Gastrocnemius medialis (tissue), 4 donors: ENCODE data around the gene TET2. TPM values are rescaled to one million over a fixed set of nuclear protein-coding genes. Genes with fewer than 3 reads are reported as not detected.
A peak's percentile ranks its signal among the peaks of the same experiment; 100 is the strongest.
"Not testable (repeated sequence)": the region's sequence is repeated elsewhere in the genome, so short reads cannot be mapped to it uniquely, and the experiment has no call there.

ENCODE experiments used
- ATAC-seq, 2 donors: fragments of 150-250 bp; one replicate each; pipeline ENCODE4 v1.9.1; 2016
- DNase-seq, 2 donors: peaks; one replicate each; pipeline ENCODE4 v3.0.0-alpha.2; 2019
- H3K27ac ChIP-seq, 4 donors: fragments of 200-600 bp; sonication (generic); 1 replicate in 1 of 4; 2 replicates in 3 of 4; pipeline ENCODE4 v1.5.1; 2016 to 2018; ENCODE audit warnings: mild to moderate bottlenecking in 2 of 4, moderate library complexity in 1 of 4
- H3K27me3 ChIP-seq, 3 donors: fragments of 200-600 bp; sonication (generic) in 2 of 3; 1 replicate in 1 of 3; 2 replicates in 2 of 3; pipeline versions ENCODE4 v1.5.1 to v1.6.0; 2016 to 2019; ENCODE audit warnings: mild to moderate bottlenecking in 1 of 3, moderate library complexity in 1 of 3
- H3K36me3 ChIP-seq, 2 donors: fragments of 200-600 bp; sonication (generic) in 1 of 2; one replicate each; pipeline ENCODE4 v1.5.1; 2017 to 2018
- H3K4me1 ChIP-seq, 2 donors: fragments of 200-600 bp; sonication (generic) in 1 of 2; one replicate each; pipeline ENCODE4 v1.5.1; 2016 to 2017; ENCODE audit warnings: mild to moderate bottlenecking in 2 of 2
- H3K4me3 ChIP-seq, 4 donors: fragments of 200-600 bp; sonication (generic) in 3 of 4; 1 replicate in 1 of 4; 2 replicates in 3 of 4; pipeline ENCODE4 v1.5.1; 2016 to 2019; ENCODE audit warnings: mild to moderate bottlenecking in 2 of 4
- H3K9me3 ChIP-seq, 3 donors: fragments of 200-600 bp; sonication (generic) in 2 of 3; 1 replicate in 1 of 3; 2 replicates in 2 of 3; pipeline ENCODE4 v1.5.1; 2016 to 2019
- CTCF ChIP-seq, 5 experiments: fragments of 450-650 bp in 3 of 5; fragments of 200-600 bp in 2 of 5; sonication (generic) in 2 of 5; IDR thresholded peaks in 4 of 5; conservative IDR thresholded peaks in 1 of 5; 1 replicate in 4 of 5; 2 replicates in 1 of 5; pipeline ENCODE4 v1.5.1; 2016 to 2019; ENCODE audit warnings: antibody characterized with exemption in 5 of 5, mild to moderate bottlenecking in 3 of 5, moderate library complexity in 3 of 5
- POLR2A ChIP-seq, 2 donors: fragments of 450-650 bp; IDR thresholded peaks; one replicate each; pipeline ENCODE4 v1.6.1; 2017; ENCODE audit warnings: antibody characterized with exemption in 2 of 2, mild to moderate bottlenecking in 2 of 2, moderate library complexity in 2 of 2
- in situ Hi-C, 4 donors: fragments of 200-750 bp; cut with MboI; loops; one replicate each; pipeline versions ENCODE4 v1.15.0 to v1.8.0; 2017; ENCODE audit warnings: low sequenced_read_pairs in 4 of 4
- intact Hi-C: fragments of 100-400 bp; cut with DNase I; formaldehyde crosslinking; loops from one replicate; pipeline ENCODE4 v1.15.1; 2023; ENCODE audit warnings: low total_unique reads
- total RNA-seq, 4 donors: library from RNA; depleted of rRNA; stranded (reverse); fragments of >200 nt; gene quantifications; one replicate each; pipeline versions ENCODE4 v1.1.0 to v1.2.3, GENCODE V29; 2016

TET2 gene
- total RNA-seq, 4 donors from 2014 or later = 12.9 to 18.0 (median 16.4) TPM

GRCh38 chr4:105291925-105292324, 145.2 kb downstream of the TET2 start:
- no peaks in the 10 kb centered on the region for H3K36me3 ChIP-seq
- intact Hi-C loops = no loop called here
- H3K4me3 ChIP-seq = no peak overlapping the region
- DNase-seq (no peak), ATAC-seq (no peak)
- no peaks in the 10 kb centered on the region for H3K4me1 ChIP-seq
- H3K27me3 ChIP-seq = no peaks in the 10 kb centered on the region
- TF ChIP-seq CTCF (IDR thresholded peaks at IDR 0.05 in 4 of 5, conservative IDR thresholded peaks at IDR 0.05 in 1 of 5) (no peak), POLR2A (IDR thresholded peaks at IDR 0.05) (no peak)
- peaks cover 0 to 5% (median 0%) of the 10 kb centered on the region in 3 donors for H3K9me3 ChIP-seq
- no peak overlapping the region for H3K27ac ChIP-seq
- in situ Hi-C loops = no loop called here

DNA sequence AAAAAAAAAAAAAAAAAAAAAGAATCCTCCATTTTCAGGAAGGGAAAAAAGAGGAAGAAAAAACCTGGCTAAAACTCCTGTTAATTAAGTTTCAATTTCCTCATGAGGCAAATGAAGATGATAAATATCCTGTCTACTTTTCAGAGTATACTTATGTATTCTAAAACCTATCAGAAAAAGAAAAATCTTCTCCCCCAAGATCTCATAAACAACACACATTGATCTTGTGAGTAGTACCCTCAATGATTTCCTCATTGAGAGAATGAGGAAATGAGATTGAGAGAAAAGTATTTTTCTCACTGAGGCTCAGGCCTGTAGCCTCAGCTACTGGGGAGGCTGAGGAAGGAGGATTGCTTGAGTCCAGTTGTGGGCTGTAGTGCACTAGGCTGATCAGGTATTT, 146.7 kb downstream of the TET2 start:
- no peak overlapping the region for H3K4me3 ChIP-seq
- no peaks in the 10 kb centered on the region for H3K4me1 ChIP-seq
- no peak overlapping the region for H3K27ac ChIP-seq
- intact Hi-C loops (no loop called here), in situ Hi-C loops (no loop called here)
- DNase-seq (no peak), ATAC-seq (no peak)
- H3K27me3 ChIP-seq = no peaks in the 10 kb centered on the region
- no peak for TF ChIP-seq POLR2A (IDR thresholded peaks at IDR 0.05)
- no peak for TF ChIP-seq CTCF (IDR thresholded peaks at IDR 0.05 in 4 of 5, conservative IDR thresholded peaks at IDR 0.05 in 1 of 5)
- H3K9me3 ChIP-seq = peaks cover 0 to 3% (median 0%) of the 10 kb centered on the region in 3 donors
- H3K36me3 ChIP-seq = no peaks in the 10 kb centered on the region

DNA sequence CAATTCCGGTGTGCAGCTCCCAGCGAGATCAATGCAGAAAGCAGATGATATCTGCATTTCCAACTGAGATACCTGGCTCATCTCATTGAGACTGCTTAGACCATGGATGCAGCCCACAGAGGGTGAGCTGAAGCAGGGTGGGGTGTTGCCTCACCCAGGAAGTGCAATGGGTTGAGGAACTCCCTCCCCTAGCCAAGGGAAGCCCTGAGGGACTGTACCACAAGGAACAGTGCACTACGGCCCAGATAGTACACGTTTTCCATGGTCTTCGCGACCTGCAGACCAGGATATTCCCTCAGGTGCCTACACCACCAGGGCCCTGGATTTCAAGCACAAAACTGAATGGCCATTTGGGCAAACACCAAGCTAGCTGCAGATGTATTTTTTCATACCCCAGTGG, 150.0 kb downstream of the TET2 start:
- H3K27ac ChIP-seq = no peak overlapping the region
- ATAC-seq (no peak), DNase-seq (no peak)
- no peak for TF ChIP-seq POLR2A (IDR thresholded peaks at IDR 0.05)
- TF ChIP-seq CTCF (IDR thresholded peaks at IDR 0.05 in 4 of 5, conservative IDR thresholded peaks at IDR 0.05 in 1 of 5) = no peak
- no peak overlapping the region for H3K4me3 ChIP-seq
- intact Hi-C loops = no loop called here
- no peaks in the 10 kb centered on the region for H3K4me1 ChIP-seq
- no peaks in the 10 kb centered on the region for H3K27me3 ChIP-seq
- in situ Hi-C loops = no loop called here
- no peaks in the 10 kb centered on the region for H3K9me3 ChIP-seq
- no peaks in the 10 kb centered on the region for H3K36me3 ChIP-seq

DNA sequence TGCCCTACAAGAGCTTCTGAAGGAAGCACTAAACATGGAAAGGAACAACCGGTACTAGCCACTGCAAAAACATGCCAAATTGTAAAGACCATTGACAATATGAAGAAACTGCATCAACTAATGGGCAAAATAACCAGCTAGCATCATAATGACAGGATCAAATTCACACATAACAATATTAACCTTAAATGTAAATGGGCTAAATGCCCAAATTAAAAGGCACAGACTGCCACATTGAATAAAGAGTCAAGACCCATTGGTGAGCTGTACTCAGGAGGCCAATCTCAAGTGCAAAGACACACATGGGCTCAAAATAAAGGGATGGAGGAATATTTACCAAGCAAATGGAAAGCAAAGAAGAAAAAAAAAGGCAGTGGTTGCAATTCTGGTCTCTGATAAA, 152.4 kb downstream of the TET2 start:
- intact Hi-C loops, H3K4me1 ChIP-seq, DNase-seq, in situ Hi-C loops, H3K27me3 ChIP-seq, ATAC-seq, H3K9me3 ChIP-seq, H3K27ac ChIP-seq, H3K36me3 ChIP-seq, H3K4me3 ChIP-seq: not testable (repeated sequence)

- no peak for ATAC-seq
- H3K9me3 ChIP-seq = peaks cover 3 to 4% (median 4%) of the 10 kb centered on the region in 3 donors
- no peaks in the 10 kb centered on the region for H3K4me1 ChIP-seq
- TF ChIP-seq POLR2A (IDR thresholded peaks at IDR 0.05) (no peak), CTCF (IDR thresholded peaks at IDR 0.05 in 4 of 5, conservative IDR thresholded peaks at IDR 0.05 in 1 of 5) (no peak)
- peaks cover 0 to 4% of the 10 kb centered on the region in 2 donors for H3K36me3 ChIP-seq
- no peak overlapping the region for H3K27ac ChIP-seq
- H3K4me3 ChIP-seq = peak overlapping the region in 1 of 4 donors; percentile 5
- in situ Hi-C loops = no loop called here
- intact Hi-C loops = no loop called here
- DNase-seq = no peak
- H3K27me3 ChIP-seq = no peaks in the 10 kb centered on the region
These were observed 157.4 kb downstream of the TET2 start for GRCh38 chr4:105304085-105304484.
